GM18868 (cell line): ENCODE measurements around the gene SND1.
A peak's percentile ranks its signal among the peaks of the same experiment; 100 is the strongest.

ENCODE experiments used
- ATAC-seq: cut with Tn5 transposase; IDR thresholded peaks from one replicate; pipeline ENCODE4 v1.9.1; 2021; ENCODE audit warnings: mild to moderate bottlenecking, moderate library complexity; ENCODE audit not compliant: unreplicated experiment

Gene SND1

DNA sequence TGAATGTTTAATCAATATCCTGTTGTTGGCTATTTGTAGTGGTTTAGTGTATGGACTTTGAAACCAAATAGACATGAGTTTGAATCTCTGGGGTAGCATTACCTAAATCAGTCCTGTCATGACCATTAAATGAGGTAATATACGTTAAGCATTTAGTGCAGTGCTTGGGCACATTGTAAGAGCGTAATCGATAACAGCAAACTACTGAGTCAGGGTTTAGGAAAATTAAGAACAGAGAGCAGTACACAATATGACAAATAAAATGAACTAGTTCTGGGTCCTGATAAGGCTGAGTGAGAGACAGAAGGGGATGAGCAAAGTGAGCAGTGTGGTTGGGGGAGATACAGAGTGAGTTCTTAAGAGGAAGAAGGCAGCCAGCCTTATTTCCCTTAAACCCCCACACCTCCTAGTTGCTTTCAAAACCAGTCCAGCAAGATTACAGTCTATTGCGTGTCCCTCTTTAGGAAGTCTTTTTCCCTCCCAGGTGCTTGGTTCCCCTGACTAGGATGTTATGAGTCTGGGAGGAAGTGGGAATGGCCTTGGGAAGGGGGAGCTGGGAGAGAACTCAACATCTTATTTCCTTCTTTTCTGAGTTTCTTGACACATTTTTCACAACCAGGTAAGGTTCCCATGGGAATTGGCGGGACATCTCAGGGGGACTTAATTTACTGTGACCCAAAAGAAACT, 171.0 kb downstream of the SND1 start:
- ATAC-seq = no peak

DNA sequence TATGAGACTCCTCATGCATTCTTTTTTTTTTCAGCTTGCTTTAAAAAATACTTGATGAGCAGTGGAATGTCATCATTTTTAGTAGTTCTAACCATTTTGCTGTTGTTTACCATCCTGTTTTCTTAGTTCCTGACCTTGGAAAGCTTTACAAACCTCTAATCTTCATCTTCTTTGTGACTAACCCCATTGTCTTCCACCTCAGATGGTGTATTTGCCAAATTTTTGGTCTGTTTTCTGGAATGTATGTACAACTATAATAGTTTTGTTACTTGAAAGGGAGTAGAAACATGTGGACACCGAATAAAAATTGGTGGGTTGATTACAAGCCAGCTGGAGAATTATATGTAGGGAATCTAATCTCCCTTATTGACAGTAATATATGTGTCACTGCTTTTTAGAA, 172.7 kb downstream of the SND1 start:
- ATAC-seq = no peak

DNA sequence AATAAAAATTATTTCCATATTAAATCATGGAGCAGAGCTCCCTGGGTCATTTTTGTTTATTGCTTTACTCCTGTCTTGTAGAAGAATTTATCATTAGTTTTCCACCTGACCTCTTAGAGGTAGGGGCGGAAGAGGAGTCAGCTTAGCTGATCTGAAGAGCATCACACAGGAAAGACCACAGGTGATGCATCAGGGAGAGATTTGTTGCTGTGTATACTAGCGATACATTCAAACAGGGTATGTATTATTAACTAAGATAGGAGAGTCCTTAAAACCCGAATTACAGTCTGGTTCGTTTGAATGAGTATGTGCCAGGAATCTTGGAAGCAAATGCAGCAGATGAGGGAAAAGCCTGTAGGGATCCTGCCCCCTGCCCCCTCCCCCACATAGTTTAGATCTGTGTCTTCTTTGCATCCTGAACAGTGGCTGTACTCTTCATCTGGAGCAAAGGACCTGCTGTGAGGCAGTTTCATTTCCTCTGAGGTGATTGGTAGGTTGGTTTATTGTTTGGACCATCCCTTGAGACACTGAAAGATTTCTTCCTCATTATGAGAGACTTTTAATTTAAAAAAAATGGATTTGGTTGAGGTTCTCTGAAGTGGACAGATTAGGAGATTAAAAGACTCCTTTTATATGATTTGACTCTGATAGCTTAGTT, 177.0 kb downstream of the SND1 start:
- peak; percentile 87 for ATAC-seq

DNA sequence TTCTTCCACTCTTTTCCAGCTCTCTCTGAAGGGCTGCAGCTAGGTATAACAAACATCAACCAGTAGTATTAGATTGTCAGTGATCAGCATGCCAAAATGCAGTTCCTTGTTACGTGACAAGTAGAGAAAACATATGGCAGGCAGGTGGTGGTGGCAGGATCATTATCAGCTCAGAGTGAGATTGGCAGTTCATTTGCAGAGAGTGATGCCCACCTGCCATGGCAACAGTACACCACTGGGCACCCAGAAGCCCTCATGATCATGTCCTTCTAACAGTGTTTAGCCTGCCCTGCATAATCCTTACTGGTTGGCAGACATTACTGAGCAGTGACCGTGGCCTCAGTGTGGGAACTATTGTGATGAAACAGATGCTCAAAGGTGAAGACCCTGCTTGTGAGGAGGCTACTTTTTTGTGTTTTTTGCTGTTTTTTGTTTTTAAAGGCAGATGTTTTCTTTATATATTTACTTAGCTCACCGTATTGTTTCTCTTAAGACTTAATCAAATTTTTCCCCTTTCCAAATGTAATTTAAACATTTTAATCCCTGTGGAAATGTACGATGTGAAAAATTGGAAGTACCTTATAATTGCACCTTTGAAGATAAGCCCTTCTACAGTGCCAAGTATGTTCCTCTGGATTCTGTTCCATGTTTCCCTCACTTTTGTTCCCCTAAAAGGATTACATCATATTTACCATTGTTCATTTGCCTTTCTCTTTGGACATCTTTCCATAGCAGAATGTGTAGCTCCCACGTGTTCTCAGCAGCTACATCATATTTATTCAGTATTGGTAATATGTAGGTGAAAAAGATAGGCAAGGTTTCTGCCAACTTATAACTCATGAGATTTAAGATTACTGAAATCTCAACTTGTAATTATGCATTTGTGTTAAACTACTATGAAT, 179.6 kb downstream of the SND1 start:
- no peak for ATAC-seq

DNA sequence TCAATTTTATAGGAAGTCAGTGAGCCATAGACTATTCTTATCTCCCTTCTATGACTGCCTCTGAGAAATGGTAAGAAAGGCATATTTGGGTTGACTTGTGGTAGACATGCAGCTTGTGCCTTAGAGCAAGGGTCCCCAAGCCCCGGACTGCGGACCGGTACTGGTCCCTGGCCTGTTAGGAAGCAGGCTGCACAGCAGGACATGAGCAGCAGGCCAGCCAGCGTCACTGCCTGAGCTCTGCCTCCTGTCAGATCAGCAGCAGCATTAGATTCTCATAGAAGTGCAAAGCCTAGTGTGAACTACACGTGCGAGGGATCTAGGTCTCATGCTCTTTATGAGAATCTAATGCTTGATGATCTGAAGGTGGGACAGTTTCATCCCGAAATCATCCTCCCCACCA, 180.6 kb downstream of the SND1 start:
- ATAC-seq = no peak

DNA sequence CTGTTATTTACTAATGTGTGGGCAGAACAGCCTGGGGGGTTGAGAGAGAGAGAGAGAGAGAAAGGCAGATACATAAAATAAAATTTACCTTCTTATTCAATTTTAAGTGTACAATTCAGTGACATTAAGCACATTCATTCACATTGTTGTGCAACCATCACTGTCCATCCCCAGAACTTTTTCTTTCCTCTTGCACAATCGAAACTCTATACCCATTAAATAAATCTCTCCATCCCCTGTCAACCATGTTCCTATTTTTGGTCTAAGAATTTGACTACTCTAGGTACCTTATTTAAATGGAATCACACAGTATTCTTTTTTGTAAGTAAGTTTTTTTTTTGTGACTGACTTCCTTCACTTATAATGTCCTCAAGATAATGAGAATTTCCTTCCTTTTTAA, 181.6 kb downstream of the SND1 start:
- no peak for ATAC-seq

DNA sequence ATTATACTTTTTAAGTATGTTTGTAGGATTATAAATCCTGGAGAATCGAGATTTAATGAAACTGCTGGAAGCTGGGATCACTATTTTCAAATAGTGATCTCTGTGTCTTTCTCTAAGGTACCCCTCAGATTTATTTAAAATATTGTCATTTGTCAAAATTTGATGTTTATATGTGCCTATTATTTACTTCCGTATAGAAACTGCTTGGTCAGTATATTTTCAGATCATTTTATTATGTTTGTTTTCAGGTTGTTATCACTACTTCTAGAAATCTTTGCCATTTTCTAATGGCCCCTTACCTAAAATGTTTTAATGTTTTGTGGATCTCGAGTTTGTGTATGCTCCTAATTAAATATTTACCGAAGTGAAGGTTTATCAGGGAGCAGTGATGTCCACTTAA, 183.7 kb downstream of the SND1 start:
- no peak for ATAC-seq

DNA sequence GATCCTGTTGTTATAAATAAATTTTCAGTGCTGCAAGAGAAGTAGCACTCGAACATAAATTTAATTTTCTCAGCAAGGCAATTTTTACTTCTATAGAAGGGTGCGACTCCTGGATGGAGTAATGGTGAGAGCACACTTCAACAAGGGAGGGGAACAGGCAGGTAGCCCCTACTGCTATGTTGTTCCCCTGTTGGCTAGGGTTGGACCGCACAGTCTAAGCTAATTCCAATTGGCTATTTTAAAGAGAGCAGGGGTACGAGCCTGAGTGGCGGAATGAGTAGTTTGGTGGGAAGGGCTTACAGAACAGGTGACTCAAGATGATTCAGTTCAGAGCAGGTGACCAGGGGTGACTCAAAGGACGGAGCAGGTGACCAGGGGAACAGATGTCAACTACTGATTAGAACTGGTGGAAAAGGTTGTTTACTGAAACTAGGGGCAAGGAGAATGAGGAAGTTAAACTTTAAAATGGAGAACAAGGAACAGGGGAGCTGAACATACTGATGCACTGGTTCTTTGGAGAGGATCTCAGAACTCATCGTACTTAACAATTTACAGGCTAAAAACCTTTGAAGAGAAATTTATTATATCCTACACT, 185.9 kb downstream of the SND1 start:
- ATAC-seq = peak; percentile 50

DNA sequence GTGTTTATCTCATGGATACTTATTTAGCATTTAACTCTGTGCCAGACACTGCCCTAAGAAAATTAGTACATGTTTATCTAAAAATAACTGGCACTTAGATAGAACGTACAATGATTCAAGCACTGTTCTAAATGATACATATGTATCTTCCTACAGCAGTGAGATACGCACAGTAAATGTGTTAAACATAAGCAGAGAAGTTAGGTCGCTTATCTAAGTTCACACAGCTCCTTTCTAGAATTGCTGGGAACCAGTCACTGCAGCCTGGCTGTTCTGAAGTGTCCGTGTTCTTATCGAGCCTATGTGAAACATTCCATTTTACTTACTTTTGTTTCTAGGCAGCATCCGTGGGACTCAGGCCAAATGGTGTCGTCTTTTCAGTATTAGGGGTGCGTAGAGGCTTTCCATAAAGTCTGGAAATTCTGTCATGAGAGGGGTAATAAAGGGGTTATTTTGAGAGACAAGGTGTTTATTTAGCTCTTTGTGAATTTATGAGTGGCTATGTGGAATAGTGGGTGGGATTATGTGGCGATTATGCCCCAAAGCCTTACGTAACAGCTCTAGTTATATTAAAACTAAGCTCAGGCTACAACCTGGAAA, 186.9 kb downstream of the SND1 start:
- no peak for ATAC-seq

DNA sequence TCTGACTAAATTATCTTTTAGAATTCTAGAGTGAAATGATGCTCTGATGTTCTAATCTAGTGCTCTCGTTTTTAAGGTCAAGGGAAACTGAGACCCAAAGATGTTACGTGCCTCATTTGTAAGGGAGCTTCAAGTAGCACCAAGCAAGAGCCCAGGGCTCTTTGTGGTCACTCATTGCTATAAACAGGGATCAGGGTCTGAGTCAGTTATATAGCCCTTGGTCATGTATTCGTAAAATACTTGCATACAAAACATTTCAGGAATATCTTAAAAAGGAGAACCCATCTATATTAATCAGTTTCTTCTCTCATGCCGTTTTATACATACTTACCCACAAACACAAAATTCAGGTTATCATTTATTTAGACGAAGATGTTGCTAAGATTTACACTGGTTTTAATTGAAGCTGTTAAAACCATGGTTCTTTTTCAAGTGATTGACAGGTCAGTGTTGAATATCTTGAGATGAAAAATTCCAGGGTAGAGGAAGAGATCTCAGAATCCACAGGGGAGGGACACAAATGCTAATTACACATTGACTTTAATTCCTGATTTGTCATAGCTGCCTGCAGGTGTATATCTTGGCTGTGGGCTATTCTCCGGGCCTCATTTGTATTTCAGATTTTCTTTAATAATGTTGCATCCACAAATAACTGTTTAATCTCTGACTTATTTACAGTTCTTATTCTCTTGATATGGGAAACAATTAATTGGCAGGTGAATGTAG, 188.4 kb downstream of the SND1 start:
- no peak for ATAC-seq

DNA sequence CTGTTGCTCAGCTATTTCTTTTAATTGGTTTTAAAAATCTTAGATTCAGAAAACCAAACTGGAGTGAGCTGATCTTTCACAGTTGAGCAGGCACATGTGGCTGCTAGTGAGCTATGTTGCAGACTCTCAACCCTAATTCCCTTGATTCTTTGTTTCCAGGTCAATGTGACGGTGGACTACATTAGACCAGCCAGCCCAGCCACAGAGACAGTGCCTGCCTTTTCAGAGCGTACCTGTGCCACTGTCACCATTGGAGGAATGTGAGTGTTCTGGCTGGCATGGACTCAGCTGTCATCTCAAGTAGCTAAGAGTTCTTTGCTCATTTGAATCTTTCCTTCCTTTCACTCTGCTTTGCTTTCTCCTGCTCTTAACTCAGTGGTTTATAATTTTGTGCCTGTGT, 192.2 kb downstream of the SND1 start:
- ATAC-seq = no peak

DNA sequence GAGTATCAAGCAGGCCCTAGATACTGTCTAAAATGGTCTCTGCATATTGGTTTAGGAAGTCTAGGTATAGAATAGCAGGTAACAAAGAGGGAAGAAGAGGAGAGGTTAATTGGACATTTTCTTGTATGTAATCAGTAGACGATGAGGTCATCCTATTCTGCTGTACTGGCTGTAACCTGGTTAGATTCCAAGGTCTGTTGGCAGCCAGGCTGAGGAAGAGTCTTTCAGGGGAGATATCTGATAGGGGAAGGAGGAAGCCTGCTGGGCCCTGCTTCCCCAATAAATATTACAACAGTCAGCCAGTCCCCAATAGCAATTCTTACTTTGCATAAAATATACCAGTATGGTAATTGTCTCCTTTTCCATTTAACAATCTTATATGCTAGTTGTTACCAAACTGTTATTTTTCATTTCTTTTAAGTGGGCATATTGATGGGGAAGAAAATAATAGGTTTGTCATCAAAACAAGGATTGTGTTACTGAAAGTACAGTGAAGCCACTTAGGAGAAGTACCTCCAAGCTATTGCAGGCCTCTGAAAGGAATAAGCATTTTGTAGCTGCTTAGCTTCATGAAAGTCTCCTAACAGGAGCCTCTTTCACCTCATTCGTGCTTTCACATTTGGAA, 192.8 kb downstream of the SND1 start:
- ATAC-seq = no peak

DNA sequence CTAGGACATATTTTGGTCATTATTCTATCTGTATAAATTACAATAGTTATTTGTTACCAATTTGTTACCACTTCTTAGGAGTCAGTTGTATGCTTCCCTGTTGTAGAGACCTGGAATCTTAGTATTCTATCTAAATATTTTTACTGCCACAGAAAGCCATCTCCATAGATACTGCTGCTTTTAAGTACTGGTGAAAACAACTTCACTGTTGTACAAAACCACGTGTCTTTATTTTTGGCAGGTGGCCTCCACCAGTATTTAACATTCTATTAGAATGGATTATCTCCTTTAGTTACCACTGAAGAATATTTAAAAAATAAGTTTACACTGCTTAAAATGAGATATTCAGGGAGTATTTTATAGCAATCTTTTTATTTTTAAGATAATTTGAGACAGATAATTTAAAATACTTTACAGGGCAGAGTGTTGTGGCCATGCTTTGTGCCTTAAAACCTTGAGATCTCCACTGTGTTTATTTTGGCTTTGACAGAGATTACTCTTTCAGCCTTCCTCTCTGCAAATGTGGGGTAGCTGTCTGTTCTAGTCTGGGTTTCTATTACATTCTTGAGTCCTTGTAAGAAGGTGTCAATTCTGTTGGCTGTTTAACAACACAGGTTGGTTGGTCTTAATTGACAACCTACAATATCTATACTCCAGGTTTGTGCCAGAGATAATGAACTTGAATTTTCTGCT, 193.7 kb downstream of the SND1 start:
- ATAC-seq = no peak

DNA sequence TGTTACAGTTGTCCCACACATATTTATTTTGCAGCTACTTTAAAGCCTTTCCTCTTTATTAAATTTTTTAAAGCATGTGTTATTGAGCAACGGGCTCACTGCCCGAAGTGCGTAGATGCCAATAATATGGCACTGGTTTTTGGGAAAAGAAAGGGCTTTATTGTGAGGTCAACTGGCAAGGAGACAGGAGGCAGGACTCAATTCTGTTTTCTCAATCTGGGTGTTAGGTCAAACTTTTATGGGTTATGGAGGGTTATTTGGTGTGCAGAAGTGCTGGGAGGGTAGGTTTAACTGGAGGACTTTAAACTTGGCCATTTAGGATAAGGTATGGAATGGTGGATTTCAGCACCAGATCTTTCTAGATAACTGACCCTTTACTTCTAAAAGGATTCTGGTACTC, 195.6 kb downstream of the SND1 start:
- no peak for ATAC-seq

DNA sequence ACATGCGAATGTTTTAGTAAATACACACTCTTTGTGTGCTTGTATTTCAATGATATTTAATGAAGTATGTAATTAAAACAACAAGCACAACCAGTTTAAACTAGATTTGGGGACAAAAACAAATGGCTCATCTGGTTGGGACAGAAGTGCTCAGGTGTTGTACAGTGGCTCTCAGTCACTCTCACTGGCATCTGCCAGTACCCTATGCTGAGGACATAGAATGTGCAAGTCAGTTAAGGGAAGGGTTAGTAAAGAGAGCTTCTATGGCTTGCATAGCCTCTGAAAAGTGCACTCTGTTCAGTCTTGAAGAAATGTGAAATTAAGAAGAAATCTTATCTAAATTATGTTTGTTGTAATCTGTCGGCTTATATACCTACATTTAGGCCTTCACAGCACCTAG, 196.2 kb downstream of the SND1 start:
- no peak for ATAC-seq

DNA sequence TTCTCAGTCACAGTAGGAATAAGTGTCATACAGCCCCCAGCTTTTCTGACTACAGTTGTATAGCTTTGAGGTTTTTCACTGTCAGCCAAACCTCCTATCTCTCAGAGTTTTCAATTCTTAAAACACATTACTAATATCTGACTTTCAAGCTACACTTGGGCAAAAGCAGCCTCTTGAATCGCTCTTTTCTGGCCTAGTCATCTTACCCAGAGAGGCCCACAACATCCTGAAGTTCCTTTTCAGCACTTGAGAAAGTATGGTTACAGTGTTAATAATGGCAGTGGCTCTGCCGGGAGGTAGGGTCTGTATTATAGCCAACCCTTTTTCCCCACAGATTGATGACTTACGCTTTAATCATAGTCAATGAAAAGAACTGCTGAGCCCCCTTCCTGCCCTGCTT, 198.2 kb downstream of the SND1 start:
- no peak for ATAC-seq

DNA sequence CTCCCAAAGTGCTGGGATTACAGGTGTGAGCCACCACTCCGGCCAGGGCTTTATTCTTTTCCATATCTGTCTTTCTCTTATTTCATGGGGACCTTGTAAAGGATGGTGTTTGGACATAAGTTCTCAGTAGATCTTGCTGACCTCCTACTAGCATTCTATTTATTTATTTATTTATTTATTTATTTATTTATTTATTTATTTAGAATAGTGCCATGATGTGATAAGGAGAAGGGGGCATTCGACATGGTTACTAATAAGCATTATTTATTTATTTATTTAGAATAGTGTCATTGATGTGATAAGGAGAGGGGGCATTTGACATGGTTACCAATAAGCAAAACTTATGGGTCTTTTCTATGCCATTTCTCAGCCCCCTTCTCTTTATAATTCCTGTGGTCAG, 202.4 kb downstream of the SND1 start:
- ATAC-seq = no peak

DNA sequence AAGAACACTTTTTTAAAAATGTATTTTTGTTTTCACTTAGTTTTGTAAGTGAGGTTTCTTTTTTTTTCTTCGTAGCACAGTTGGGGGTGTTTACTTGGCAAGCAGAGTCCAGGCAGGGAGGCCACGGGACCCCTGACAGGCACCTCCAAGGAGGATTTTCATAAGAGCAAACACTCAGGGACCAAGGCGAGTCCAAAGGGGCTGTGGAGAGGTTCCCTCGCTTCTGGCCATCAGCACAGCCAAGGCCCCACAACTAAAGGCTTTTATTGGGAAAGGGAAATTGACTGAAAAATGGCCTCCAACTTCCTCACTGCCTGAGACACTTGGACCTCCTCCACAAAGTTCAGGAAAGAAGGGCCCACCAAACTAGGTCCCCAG, 205.5 kb downstream of the SND1 start:
- ATAC-seq = no peak

DNA sequence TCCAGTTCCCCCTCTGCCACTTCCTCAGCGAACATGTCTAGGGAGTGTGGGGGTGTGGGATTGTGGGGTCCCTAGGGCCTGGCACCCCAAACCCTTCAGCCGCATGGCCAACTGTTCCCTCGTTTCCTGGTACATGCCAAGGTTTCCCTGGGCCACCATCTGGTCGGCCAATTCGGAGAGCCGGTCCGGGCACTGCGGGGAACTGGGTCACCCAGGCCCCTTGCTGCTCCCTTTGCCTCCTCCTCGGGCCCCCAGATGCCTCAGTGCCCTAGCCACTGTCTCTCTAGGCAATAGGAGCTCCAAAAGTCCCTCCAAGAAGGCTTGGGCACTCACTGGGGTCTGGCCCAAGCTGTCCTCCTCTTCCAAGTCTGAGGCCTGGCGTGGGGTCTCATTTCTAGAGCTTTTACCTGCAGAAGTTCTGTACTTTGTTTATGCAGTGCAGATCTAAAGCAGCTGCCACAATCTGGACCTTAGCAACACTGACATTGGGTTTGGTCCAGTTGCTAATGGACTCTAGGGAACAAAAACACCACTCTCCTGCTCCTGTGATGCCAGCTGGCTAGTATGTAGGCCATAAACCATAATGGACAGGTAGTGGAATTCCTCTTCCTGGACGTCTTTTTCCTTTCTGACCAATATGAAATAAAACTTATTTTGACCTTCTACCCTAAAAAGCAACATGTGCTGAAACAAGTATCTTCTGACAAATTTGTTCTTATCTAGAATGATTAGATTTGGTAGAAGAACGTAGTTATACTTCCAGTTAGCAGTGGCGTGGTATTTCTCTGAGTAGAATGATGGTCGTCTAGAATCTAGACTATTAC, 206.3 kb downstream of the SND1 start:
- ATAC-seq = no peak
